ENCODE data around the gene PRPF19.

GRCh38 chr11:60923800-60924109, 17.4 kb upstream of the PRPF19 start:
- TF ChIP-seq CTCF (conservative IDR thresholded peaks at IDR 0.05; ENCODE audit: low read depth, low read length) (no peak), CHD1 (IDR thresholded peaks at IDR 0.05; ENCODE audit: low read depth, low read length) (no peak)
